SIG-M5 treated with dmso at 0.1 percent for 504 hours (cell line): ENCODE measurements around the gene ASPRV1.

Experiments used
- DNase-seq: peaks from one replicate; lab custom pipeline; 2025; ENCODE audit not compliant: unreplicated experiment; lab: John Stamatoyannopoulos, UW

ASPRV1 gene

GRCh38 chr2:69989009-69989408 lies 27.6 kb upstream of the ASPRV1 start:
- no peak for DNase-seq

DNA sequence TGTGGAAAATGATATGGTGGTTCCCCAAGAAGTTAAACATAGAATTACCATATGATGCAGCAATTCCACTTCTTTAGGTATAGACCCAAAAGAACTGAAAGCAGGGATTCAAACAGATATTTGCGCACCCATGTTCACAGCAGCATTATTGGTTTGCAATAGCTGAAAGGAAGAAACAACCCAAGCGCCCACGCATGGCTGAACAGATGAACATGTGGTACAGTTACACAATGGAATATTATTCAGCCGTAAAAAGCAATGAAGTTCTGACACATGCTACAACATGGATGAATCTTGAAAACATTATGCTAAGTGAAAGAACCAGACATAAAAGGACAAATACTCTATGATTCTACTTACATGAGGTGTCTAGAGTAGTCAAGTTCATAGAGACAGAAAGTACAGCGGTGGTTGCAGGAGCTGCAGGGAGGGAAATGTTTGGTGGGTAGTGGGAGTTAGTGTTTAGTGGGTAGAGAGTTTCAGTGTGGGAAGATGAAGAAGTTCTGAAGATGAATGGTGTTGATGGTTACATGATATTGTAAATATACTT lies 26.7 kb upstream of the ASPRV1 start:
- no peak for DNase-seq

- no peak for DNase-seq
These were observed 25.3 kb upstream of the ASPRV1 start for GRCh38 chr2:69986691-69987090.

- DNase-seq, result peak; percentile 93
These were observed 24.3 kb upstream of the ASPRV1 start for GRCh38 chr2:69985688-69986087.

GRCh38 chr2:69985216-69985615 lies 23.8 kb upstream of the ASPRV1 start:
- no peak for DNase-seq

DNA sequence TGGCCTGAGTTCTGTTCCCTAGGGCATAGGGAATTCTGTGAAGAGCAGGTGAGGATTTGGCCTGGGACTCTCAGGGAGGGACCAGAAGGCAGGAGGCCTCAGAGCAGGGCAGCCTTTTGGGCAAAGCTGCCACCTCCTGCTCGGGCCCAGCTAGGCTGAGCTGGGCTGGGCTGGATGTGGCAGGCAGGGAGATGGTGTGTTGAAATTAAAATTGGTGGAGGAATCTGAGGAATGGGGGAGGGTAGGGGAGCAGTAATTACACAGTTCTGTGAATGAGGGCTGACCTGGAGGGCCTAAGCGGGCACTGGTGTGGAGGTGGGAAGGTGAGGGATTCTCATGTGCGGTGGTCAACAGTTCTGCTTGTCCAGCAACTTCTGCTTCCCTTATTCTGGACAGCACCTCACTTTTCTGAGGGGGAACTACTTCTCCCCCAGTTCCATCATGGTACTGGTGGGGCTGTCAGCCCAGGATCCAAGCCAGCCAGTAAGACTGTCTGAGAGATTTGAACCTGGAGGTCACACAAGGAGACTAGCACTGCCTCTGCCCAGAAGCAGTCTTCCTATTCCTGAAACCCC lies 22.0 kb upstream of the ASPRV1 start:
- no peak for DNase-seq

GRCh38 chr2:69979902-69980807 lies 18.7 kb upstream of the ASPRV1 start:
- DNase-seq, result no peak

- DNase-seq, result no peak
These were observed 16.6 kb upstream of the ASPRV1 start for GRCh38 chr2:69977906-69978482.

- no peak for DNase-seq
These were observed 15.8 kb upstream of the ASPRV1 start for GRCh38 chr2:69977186-69977585.

GRCh38 chr2:69975853-69976462 lies 14.5 kb upstream of the ASPRV1 start:
- DNase-seq, result no peak

DNA sequence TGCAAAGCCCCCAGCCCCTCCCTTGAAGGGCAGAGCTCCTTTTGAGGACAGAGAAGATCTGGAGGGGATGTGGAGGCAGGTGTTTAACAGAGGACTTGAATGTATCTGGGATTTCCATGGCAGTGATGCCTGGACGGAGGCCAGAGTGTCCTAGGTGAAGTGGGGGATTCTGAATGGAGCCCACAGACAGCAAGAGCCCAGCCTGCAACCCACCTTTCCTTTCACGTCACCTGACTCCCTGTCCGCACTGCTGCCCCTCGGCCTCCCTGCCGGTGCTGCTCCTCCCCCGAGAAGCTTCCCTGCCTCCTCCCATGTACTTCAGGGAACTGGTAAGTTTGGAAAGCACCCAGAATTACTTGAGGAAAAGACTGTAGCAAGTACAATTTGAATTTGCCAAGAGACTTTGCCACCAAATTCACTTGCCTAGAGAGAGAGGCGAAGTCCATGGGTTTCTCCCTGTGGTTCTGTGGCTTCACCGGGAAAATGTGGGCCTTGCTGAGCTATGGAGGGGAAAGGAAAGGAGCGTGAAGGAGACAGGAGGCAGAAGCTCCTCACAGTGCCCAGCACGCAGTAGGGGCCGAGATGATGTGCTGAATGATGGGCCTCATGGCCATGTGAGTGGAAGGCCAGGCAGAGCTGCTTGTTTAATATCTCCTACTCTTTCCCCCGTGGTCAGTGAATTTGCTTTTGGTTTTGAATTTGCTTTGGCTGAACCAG lies 13.9 kb upstream of the ASPRV1 start:
- DNase-seq, result no peak

DNA sequence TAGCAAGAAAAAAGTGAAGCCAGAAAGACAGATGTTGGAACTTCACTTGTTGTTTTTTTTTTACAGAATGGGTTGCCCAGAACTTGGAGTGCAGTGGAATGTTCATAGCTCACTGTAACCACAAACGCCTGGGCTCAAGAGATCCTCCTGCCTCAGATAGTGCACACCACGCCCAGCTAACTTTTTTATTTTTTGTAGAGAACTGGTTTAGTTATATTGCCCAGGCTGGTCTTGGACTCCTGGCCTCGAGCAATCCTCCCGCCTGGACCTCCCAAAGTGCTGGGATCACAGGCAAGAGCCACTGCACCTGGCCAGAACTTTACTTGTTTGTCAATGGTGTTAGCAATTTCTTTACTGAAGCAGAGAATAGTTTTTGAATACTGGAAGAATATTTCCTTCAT lies 11.9 kb upstream of the ASPRV1 start:
- DNase-seq, result no peak

GRCh38 chr2:69972822-69973221 lies 11.4 kb upstream of the ASPRV1 start:
- DNase-seq, result no peak

- DNase-seq, result no peak
These were observed 8.6 kb upstream of the ASPRV1 start for GRCh38 chr2:69969991-69970390.

DNA sequence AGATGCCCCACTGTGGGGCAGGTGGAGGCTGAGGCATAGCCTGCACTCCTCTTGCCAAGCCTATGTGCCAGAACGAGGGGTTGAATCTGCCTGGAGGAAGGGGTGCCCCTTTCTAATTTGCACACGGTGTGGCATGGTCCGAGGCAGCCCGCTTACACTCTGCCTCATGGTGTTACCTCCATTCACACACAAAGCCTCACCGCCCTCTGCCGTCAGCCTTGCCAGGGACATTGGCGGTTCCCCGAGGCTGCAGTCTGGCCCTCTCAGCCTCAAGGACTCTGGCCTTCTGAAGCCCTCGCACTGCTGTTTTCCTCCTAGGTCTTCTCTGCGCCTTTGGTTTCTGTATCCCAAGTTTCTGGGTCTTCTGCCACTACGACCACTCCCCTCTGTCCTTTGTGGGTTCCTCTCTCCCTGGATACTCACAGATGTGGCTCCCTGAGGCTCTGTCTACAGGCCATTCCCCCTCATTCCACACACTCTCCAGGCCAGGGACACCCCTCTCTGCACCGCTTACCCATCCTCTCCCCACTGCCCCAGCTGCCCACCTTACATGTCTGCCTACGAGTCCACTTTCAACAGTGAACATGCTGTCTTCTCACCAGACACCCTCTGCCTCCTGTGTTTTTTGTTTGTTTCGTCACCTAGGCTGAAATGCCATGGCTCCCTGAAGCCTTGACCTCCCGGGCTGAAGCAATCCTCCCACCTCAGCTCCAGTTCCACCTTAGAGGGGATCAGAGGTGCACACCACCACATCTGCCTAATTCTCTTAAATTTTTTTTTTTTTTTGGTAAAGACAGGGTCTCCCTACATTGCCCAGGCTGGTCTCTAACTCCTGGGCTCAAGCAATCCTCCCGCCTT lies 7.9 kb upstream of the ASPRV1 start:
- DNase-seq, result no peak

GRCh38 chr2:69968609-69969008 lies 7.2 kb upstream of the ASPRV1 start:
- no peak for DNase-seq

- DNase-seq, result no peak
These were observed 5.1 kb upstream of the ASPRV1 start for GRCh38 chr2:69966496-69966895.

DNA sequence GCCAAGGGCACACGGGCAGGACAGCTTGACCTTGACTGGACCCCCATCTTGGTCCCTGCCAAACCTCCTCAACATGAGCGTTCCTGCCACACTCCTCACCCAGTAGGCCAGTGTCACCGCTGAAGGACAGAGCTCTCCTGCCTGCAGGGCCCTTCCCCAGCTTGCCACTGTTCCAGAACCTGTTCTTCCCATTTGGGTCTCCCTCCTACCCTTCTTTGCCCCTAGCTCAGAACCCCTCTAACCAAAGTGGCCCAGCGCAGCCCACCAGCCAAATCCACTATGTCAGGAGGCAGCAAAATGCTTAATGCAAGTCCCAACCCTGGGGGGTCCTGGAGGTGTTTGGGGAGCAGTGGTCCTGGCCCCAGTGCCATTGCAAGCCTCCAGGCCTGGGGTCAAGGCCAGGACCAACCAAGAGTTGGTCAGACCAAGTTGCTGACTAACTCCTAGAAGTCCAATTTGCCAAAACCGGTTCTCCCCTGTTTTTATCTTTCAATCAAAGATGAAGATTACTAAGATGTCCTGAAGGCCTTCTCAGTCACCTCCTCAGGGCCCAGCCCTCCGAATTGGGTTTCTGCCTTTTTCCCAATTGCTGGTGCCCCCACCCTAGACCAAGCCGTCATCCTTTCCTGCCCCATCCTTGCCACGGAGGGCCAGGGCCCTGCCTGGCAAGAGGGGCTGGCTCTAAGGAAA lies 4.5 kb upstream of the ASPRV1 start:
- no peak for DNase-seq

DNA sequence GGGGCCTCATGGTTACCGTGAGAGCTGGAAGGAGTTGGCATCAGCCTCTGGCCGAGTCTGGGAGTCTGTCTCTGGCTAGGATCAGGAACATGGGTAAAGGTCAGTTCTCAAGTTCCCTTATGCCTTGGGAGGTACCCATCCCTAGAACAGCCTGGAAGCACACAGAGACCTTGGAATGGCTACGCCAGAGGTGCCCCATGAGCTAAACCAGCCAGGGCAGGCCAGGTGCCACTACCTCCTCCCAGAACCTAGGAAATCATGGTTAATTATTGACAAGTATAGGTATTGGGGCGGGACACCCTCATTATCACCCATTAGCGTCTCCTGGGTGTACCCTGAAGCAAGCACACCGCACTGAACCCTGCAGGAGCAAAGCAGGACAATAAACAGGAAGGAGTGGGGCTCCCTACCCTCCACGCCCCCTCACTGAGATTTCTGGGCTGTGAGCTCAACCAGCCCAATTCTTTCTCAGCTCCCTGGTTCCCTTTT lies 3.0 kb upstream of the ASPRV1 start:
- no peak for DNase-seq
